Stimulated activated naive B cell treated with anti-CD40 and anti-IgM and Interleukin-4, amounts not matched to agents 10 μg/mL and 1 μg/mL and 100 μg/mL, for 72 hours (primary cell): ENCODE results near the gene MEP1B.
"Not testable (repeated sequence)": the region's sequence is repeated elsewhere in the genome, so short reads cannot be mapped to it uniquely, and the experiment has no call there.

ENCODE experiments used
- ATAC-seq, 2 donors: fragments of 150-1000 bp; cut with Tn5 transposase; replicated peaks; 2 replicates each; pipeline ENCODE4 v1.10.0; 2021; ENCODE audit warnings: moderate library complexity in 1 of 2
- DNase-seq: peaks from one replicate; pipeline ENCODE4 v3.0.0; 2021
- H3K27ac Mint-ChIP-seq: one replicate; pipeline ENCODE4 v1.8.0; 2022; ENCODE audit warnings: mild to moderate bottlenecking, mixed read lengths
- H3K27me3 Mint-ChIP-seq, 2 donors: one replicate each; pipeline ENCODE4 v1.8.0; 2022; ENCODE audit warnings: mixed read lengths in 2 of 2
- H3K36me3 Mint-ChIP-seq, 2 donors: one replicate each; pipeline ENCODE4 v1.8.0; 2022; ENCODE audit warnings: mixed read lengths in 2 of 2, mild to moderate bottlenecking in 1 of 2
- H3K4me1 Mint-ChIP-seq, 2 donors: one replicate each; pipeline ENCODE4 v1.8.0; 2022; ENCODE audit warnings: mixed read lengths in 2 of 2, mild to moderate bottlenecking in 1 of 2
- H3K4me3 Mint-ChIP-seq, 2 donors: one replicate each; pipeline ENCODE4 v1.8.0; 2022; ENCODE audit warnings: mild to moderate bottlenecking in 2 of 2, mixed read lengths in 2 of 2, moderate library complexity in 1 of 2
- H3K9me3 Mint-ChIP-seq, 2 donors: one replicate each; pipeline ENCODE4 v1.8.0; 2022; ENCODE audit warnings: mixed read lengths in 2 of 2, mild to moderate bottlenecking in 1 of 2

Gene MEP1B

GRCh38 chr18:32183503-32183902 lies 6.3 kb upstream of the MEP1B start:
- H3K4me1 Mint-ChIP-seq = no peaks in the 10 kb centered on the region
- H3K27me3 Mint-ChIP-seq = peaks cover 6 to 24% of the 10 kb centered on the region in 2 donors
- DNase-seq (no peak), ATAC-seq (no peak)
- peaks cover 9 to 15% of the 10 kb centered on the region in 2 donors for H3K9me3 Mint-ChIP-seq
- no peak overlapping the region for H3K4me3 Mint-ChIP-seq
- H3K36me3 Mint-ChIP-seq = no peaks in the 10 kb centered on the region
- H3K27ac Mint-ChIP-seq = no peak overlapping the region

- no peak overlapping the region for H3K4me3 Mint-ChIP-seq
- no peak for ATAC-seq
- no peak for DNase-seq
Observed at GRCh38 chr18:32190209-32190608, 370 bp downstream of the MEP1B start.

GRCh38 chr18:32195881-32196815 lies 6.3 kb downstream of the MEP1B start:
- Mint-ChIP-seq H3K4me1 (no peaks in the 10 kb centered on the region), H3K36me3 (no peaks in the 10 kb centered on the region), H3K4me3 (no peak overlapping the region), H3K27me3 (no peaks in the 10 kb centered on the region), H3K9me3 (no peaks in the 10 kb centered on the region), H3K27ac (no peak overlapping the region)
- no peak for DNase-seq
- ATAC-seq = no peak

More at GRCh38 chr18:32190209-32190608, 370 bp downstream of the MEP1B start:
- Mint-ChIP-seq H3K36me3 (no peaks in the 10 kb centered on the region), H3K4me1 (no peaks in the 10 kb centered on the region), H3K27ac (no peak overlapping the region), H3K27me3 (peaks cover 6 to 19% of the 10 kb centered on the region in 2 donors), H3K9me3 (peaks cover 0 to 2% of the 10 kb centered on the region in 2 donors)

GRCh38 chr18:32200766-32201165 lies 10.9 kb downstream of the MEP1B start:
- ATAC-seq = no peak

GRCh38 chr18:32201948-32202672 lies 12.3 kb downstream of the MEP1B start:
- H3K9me3 Mint-ChIP-seq = no peaks in the 10 kb centered on the region
- H3K27ac Mint-ChIP-seq = no peak overlapping the region
- ATAC-seq = no peak
- H3K4me3 Mint-ChIP-seq = no peak overlapping the region
- H3K4me1 Mint-ChIP-seq = no peaks in the 10 kb centered on the region
- no peaks in the 10 kb centered on the region for H3K36me3 Mint-ChIP-seq
- DNase-seq = no peak
- H3K27me3 Mint-ChIP-seq = peaks cover 0 to 4% of the 10 kb centered on the region in 2 donors

More at GRCh38 chr18:32200766-32201165, 10.9 kb downstream of the MEP1B start:
- H3K9me3 Mint-ChIP-seq = no peaks in the 10 kb centered on the region
- no peaks in the 10 kb centered on the region for H3K36me3 Mint-ChIP-seq
- H3K4me1 Mint-ChIP-seq = no peaks in the 10 kb centered on the region
- H3K27ac Mint-ChIP-seq = no peak overlapping the region
- no peak for DNase-seq
- H3K27me3 Mint-ChIP-seq = no peaks in the 10 kb centered on the region
- H3K4me3 Mint-ChIP-seq = no peak overlapping the region

GRCh38 chr18:32208023-32208422 lies 18.2 kb downstream of the MEP1B start:
- ATAC-seq = no peak
- Mint-ChIP-seq H3K27me3 (peaks cover 0 to 7% of the 10 kb centered on the region in 2 donors), H3K4me3 (no peak overlapping the region), H3K27ac (no peak overlapping the region), H3K36me3 (no peaks in the 10 kb centered on the region), H3K9me3 (no peaks in the 10 kb centered on the region), H3K4me1 (no peaks in the 10 kb centered on the region)
- no peak for DNase-seq

- DNase-seq = no peak
- H3K27ac Mint-ChIP-seq = no peak overlapping the region
Observed at GRCh38 chr18:32208577-32208976, 18.7 kb downstream of the MEP1B start.

GRCh38 chr18:32209685-32210445 lies 20.0 kb downstream of the MEP1B start:
- Mint-ChIP-seq H3K9me3 (no peaks in the 10 kb centered on the region), H3K27me3 (peaks cover 0 to 7% of the 10 kb centered on the region in 2 donors), H3K4me3 (no peak overlapping the region), H3K27ac (no peak overlapping the region), H3K36me3 (no peaks in the 10 kb centered on the region), H3K4me1 (no peaks in the 10 kb centered on the region)
- ATAC-seq = no peak
- no peak for DNase-seq

More at GRCh38 chr18:32208577-32208976, 18.7 kb downstream of the MEP1B start:
- Mint-ChIP-seq H3K4me3 (no peak overlapping the region), H3K4me1 (no peaks in the 10 kb centered on the region), H3K9me3 (no peaks in the 10 kb centered on the region), H3K36me3 (no peaks in the 10 kb centered on the region), H3K27me3 (peaks cover 0 to 7% of the 10 kb centered on the region in 2 donors)
- ATAC-seq = no peak

GRCh38 chr18:32213693-32214092 lies 23.9 kb downstream of the MEP1B start:
- no peak overlapping the region for H3K27ac Mint-ChIP-seq
- no peak overlapping the region for H3K4me3 Mint-ChIP-seq
- DNase-seq (no peak), ATAC-seq (no peak)
- no peaks in the 10 kb centered on the region for H3K36me3 Mint-ChIP-seq
- H3K9me3 Mint-ChIP-seq = no peaks in the 10 kb centered on the region
- H3K27me3 Mint-ChIP-seq = peaks cover 0 to 4% of the 10 kb centered on the region in 2 donors
- no peaks in the 10 kb centered on the region for H3K4me1 Mint-ChIP-seq

- Mint-ChIP-seq H3K27me3 (peaks cover 0 to 4% of the 10 kb centered on the region in 2 donors), H3K36me3 (no peaks in the 10 kb centered on the region), H3K9me3 (no peaks in the 10 kb centered on the region), H3K27ac (no peak overlapping the region), H3K4me1 (no peaks in the 10 kb centered on the region), H3K4me3 (no peak overlapping the region)
- ATAC-seq (no peak), DNase-seq (no peak)
Observed at GRCh38 chr18:32216390-32216789, 26.6 kb downstream of the MEP1B start.

GRCh38 chr18:32219431-32220018 lies 29.7 kb downstream of the MEP1B start:
- Mint-ChIP-seq H3K27me3 (no peaks in the 10 kb centered on the region), H3K4me1 (no peaks in the 10 kb centered on the region), H3K4me3 (no peak overlapping the region), H3K9me3 (no peaks in the 10 kb centered on the region), H3K36me3 (no peaks in the 10 kb centered on the region), H3K27ac (no peak overlapping the region)
- no peak for DNase-seq
- ATAC-seq = no peak

GRCh38 chr18:32233348-32233747 lies 43.5 kb downstream of the MEP1B start:
- H3K4me1 Mint-ChIP-seq, ATAC-seq, H3K4me3 Mint-ChIP-seq: not testable (repeated sequence)

GRCh38 chr18:32237049-32237448 lies 47.2 kb downstream of the MEP1B start:
- Mint-ChIP-seq H3K4me3 (no peak overlapping the region), H3K9me3 (peaks cover 1 to 5% of the 10 kb centered on the region in 2 donors), H3K27me3 (peaks cover 9 to 16% of the 10 kb centered on the region in 2 donors), H3K36me3 (no peaks in the 10 kb centered on the region), H3K27ac (no peak overlapping the region), H3K4me1 (no peaks in the 10 kb centered on the region)
- ATAC-seq = no peak
- no peak for DNase-seq

More at GRCh38 chr18:32233348-32233747, 43.5 kb downstream of the MEP1B start:
- not testable (repeated sequence) for H3K9me3 Mint-ChIP-seq, H3K27me3 Mint-ChIP-seq, H3K27ac Mint-ChIP-seq, DNase-seq, H3K36me3 Mint-ChIP-seq
